ENCODE results near the gene TRAF3. TPM values are rescaled to one million over a fixed set of nuclear protein-coding genes. Genes with fewer than 3 reads are reported as not detected.

TRAF3 gene
- total RNA-seq, 1 donor from 2014 or later, result 25.9 TPM

- Histone ChIP-seq H3K79me2 (ENCODE audit: insufficient read depth, low read length) (no peaks in the 10 kb centered on the region), H4K20me1 (ENCODE audit: insufficient read depth, low read length) (peaks cover 10% of the 10 kb centered on the region), H3K4me1 (ENCODE audit: insufficient read depth, low read length) (peaks cover 2% of the 10 kb centered on the region), H3K27ac (ENCODE audit: low read depth, low read length) (no peak overlapping the region), H2AFZ (ENCODE audit: low read depth, low read length) (no peak overlapping the region), H3K4me3 (ENCODE audit: insufficient read depth, low read depth, low read length) (no peak overlapping the region), H3K4me2 (ENCODE audit: low read length) (no peak overlapping the region), H3K9ac (ENCODE audit: low read length) (no peak overlapping the region), H3K27me3 (ENCODE audit: insufficient read depth, low read length) (no peaks in the 10 kb centered on the region), H3K36me3 (ENCODE audit: insufficient read depth, low read length) (peaks cover 21% of the 10 kb centered on the region), H3K9me3 (ENCODE audit: insufficient read depth, low read depth, low read length) (no peaks in the 10 kb centered on the region)
- FAIRE-seq (no peak), DNase-seq (ENCODE audit: low read depth) (no peak)
- no peaks in the 10 kb centered on the region for H3K27me3 Mint-ChIP-seq (ENCODE audit: low read depth, unreplicated experiment)
- H3K9me3 Mint-ChIP-seq (ENCODE audit: unreplicated experiment), result no peaks in the 10 kb centered on the region
- peaks cover 20% of the 10 kb centered on the region for H3K36me3 Mint-ChIP-seq (ENCODE audit: low read depth, unreplicated experiment)
- peaks cover 4% of the 10 kb centered on the region for H3K4me1 Mint-ChIP-seq (ENCODE audit: low read depth, unreplicated experiment)
- no peak overlapping the region for H3K27ac Mint-ChIP-seq (ENCODE audit: unreplicated experiment)
- H3K4me3 Mint-ChIP-seq (ENCODE audit: unreplicated experiment), result no peak overlapping the region
- no peak for TF ChIP-seq EZH2 (IDR thresholded peaks at IDR 0.05; ENCODE audit: insufficient read depth, low read length)
- TF ChIP-seq, protein P1, sequence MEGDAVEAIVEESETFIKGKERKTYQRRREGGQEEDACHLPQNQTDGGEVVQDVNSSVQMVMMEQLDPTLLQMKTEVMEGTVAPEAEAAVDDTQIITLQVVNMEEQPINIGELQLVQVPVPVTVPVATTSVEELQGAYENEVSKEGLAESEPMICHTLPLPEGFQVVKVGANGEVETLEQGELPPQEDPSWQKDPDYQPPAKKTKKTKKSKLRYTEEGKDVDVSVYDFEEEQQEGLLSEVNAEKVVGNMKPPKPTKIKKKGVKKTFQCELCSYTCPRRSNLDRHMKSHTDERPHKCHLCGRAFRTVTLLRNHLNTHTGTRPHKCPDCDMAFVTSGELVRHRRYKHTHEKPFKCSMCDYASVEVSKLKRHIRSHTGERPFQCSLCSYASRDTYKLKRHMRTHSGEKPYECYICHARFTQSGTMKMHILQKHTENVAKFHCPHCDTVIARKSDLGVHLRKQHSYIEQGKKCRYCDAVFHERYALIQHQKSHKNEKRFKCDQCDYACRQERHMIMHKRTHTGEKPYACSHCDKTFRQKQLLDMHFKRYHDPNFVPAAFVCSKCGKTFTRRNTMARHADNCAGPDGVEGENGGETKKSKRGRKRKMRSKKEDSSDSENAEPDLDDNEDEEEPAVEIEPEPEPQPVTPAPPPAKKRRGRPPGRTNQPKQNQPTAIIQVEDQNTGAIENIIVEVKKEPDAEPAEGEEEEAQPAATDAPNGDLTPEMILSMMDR (IDR thresholded peaks at IDR 0.05; ENCODE audit: insufficient read depth, low read depth, low read length), result no peak
Measured at GRCh38 chr14:102897299-102898027, 120.2 kb downstream of the TRAF3 start.

DNA sequence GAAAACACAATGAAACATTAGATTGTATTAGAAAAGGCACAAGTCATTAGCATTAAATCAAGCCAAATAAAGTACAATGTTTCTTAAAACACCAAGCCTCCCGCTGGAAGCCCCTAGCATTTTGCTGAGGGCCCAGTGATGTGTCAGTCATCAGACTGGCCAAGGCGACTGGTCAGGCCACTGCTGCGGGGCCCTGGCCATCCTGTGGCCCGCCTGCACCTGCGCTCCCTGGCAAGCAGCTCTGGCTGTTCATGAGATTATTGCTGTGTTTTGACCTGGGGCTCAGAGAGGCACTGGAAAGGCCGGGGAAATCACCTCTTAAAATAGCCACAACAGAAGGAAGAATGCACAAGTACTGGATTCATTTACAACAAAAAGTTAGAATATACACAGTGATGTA, 121.0 kb downstream of the TRAF3 start:
- Histone ChIP-seq H3K9ac (ENCODE audit: low read length) (no peak overlapping the region), H2AFZ (ENCODE audit: low read depth, low read length) (no peak overlapping the region), H3K4me3 (ENCODE audit: insufficient read depth, low read depth, low read length) (no peak overlapping the region), H3K27me3 (ENCODE audit: insufficient read depth, low read length) (no peaks in the 10 kb centered on the region), H3K36me3 (ENCODE audit: insufficient read depth, low read length) (peaks cover 21% of the 10 kb centered on the region), H3K4me2 (ENCODE audit: low read length) (no peak overlapping the region), H3K4me1 (ENCODE audit: insufficient read depth, low read length) (peaks cover 2% of the 10 kb centered on the region), H4K20me1 (ENCODE audit: insufficient read depth, low read length) (peaks cover 15% of the 10 kb centered on the region), H3K27ac (ENCODE audit: low read depth, low read length) (no peak overlapping the region), H3K9me3 (ENCODE audit: insufficient read depth, low read depth, low read length) (no peaks in the 10 kb centered on the region), H3K79me2 (ENCODE audit: insufficient read depth, low read length) (no peaks in the 10 kb centered on the region)
- TF ChIP-seq, protein P1 (IDR thresholded peaks at IDR 0.05; ENCODE audit: insufficient read depth, low read depth, low read length), result no peak
- no peak for TF ChIP-seq EZH2 (IDR thresholded peaks at IDR 0.05; ENCODE audit: insufficient read depth, low read length)
- H3K36me3 Mint-ChIP-seq (ENCODE audit: low read depth, unreplicated experiment), result peaks cover 22% of the 10 kb centered on the region
- no peak overlapping the region for H3K4me3 Mint-ChIP-seq (ENCODE audit: unreplicated experiment)
- FAIRE-seq (no peak), DNase-seq (ENCODE audit: low read depth) (no peak)
- H3K9me3 Mint-ChIP-seq (ENCODE audit: unreplicated experiment), result no peaks in the 10 kb centered on the region
- H3K4me1 Mint-ChIP-seq (ENCODE audit: low read depth, unreplicated experiment), result peaks cover 4% of the 10 kb centered on the region
- no peaks in the 10 kb centered on the region for H3K27me3 Mint-ChIP-seq (ENCODE audit: low read depth, unreplicated experiment)
- H3K27ac Mint-ChIP-seq (ENCODE audit: unreplicated experiment), result no peak overlapping the region

Measured in astrocyte (in vitro differentiated cells and primary cell).